ENCODE measurements around the gene PLEKHJ1. TPM values are rescaled to one million over a fixed set of nuclear protein-coding genes. Genes with fewer than 3 reads are reported as not detected.

PLEKHJ1 gene
- total and polyA plus RNA-seq, 2 of the 13 experiments (the other 11 are each of a cell fraction or from before 2014, with no cell fraction given): 70.5 to 130 TPM

- TF ChIP-seq ZXDC (CRISPR knock-in tag; IDR thresholded peaks at IDR 0.05) (0 out of 2 replicates have a peak, but pooled peaks have one; percentile 51), ZNF773 (CRISPR knock-in tag; IDR thresholded peaks at IDR 0.05; ENCODE audit: borderline replicate concordance) (no peak), KMT2A (CRISPR knock-in tag; IDR thresholded peaks at IDR 0.05) (peak; percentile 86), ATF4 (CRISPR knock-in tag; IDR thresholded peaks at IDR 0.05) (peak in 1 of 2 experiments; percentile 59; a peak in 1 of 4 replicates), ZNF33A (CRISPR knock-in tag; IDR thresholded peaks at IDR 0.05; ENCODE audit: borderline replicate concordance) (peak; percentile 68; the same call in 1 of the 2 replicates), PHF8 (CRISPR knock-in tag; IDR thresholded peaks at IDR 0.05) (peak; percentile 52), POLR2G (IDR thresholded peaks at IDR 0.05; ENCODE audit: low read depth, low read length) (peak; percentile 78), HMG20A (CRISPR knock-in tag; IDR thresholded peaks at IDR 0.05; ENCODE audit: borderline replicate concordance) (no peak), ISL2 (CRISPR knock-in tag; IDR thresholded peaks at IDR 0.05) (peak; percentile 63), ZNF34 (CRISPR knock-in tag; IDR thresholded peaks at IDR 0.05; ENCODE audit: borderline replicate concordance) (no peak), DNMT1 (CRISPR knock-in tag; IDR thresholded peaks at IDR 0.05) (0 out of 2 replicates have a peak, but pooled peaks have one; percentile 54), ZNF83 (CRISPR knock-in tag; IDR thresholded peaks at IDR 0.05; ENCODE audit: borderline replicate concordance) (0 out of 2 replicates have a peak, but pooled peaks have one; percentile 48), ZNF776 (CRISPR knock-in tag; IDR thresholded peaks at IDR 0.05) (peak; percentile 72; the same call in 1 of the 2 replicates), ZNF225 (CRISPR knock-in tag; IDR thresholded peaks at IDR 0.05) (peak; percentile 66; the same call in 1 of the 2 replicates), ZNF12 (CRISPR knock-in tag; IDR thresholded peaks at IDR 0.05) (no peak), ASH2L (IDR thresholded peaks at IDR 0.05; ENCODE audit: insufficient read length, low read depth, low read length) (peak; percentile 82), TAF15 (IDR thresholded peaks at IDR 0.05; ENCODE audit: low read depth, low read length, poor library complexity, severe bottlenecking) (peak; percentile 78), ZNF430 (CRISPR knock-in tag; IDR thresholded peaks at IDR 0.05) (0 out of 2 replicates have a peak, but pooled peaks have one; percentile 62), POGZ (CRISPR knock-in tag; IDR thresholded peaks at IDR 0.05) (peak; percentile 62; the same call in 1 of the 2 replicates), MTF2 (CRISPR knock-in tag; IDR thresholded peaks at IDR 0.05; ENCODE audit: borderline replicate concordance) (no peak), ELF3 (CRISPR knock-in tag; IDR thresholded peaks at IDR 0.05) (peak; percentile 94), ZMYM2 (CRISPR knock-in tag; IDR thresholded peaks at IDR 0.05) (no peak), HMGXB4 (CRISPR knock-in tag; IDR thresholded peaks at IDR 0.05; ENCODE audit: borderline replicate concordance in 1 of 2, low read depth in 1 of 2) (peak; percentile 62 to 86; a peak in 3 of 4 replicates), PAWR (CRISPR knock-in tag; IDR thresholded peaks at IDR 0.05; ENCODE audit: borderline replicate concordance) (no peak)
Measured at GRCh38 chr19:2273356-2274184, 37.4 kb upstream of the PLEKHJ1 start (continued).
